Activated CD4-positive, alpha-beta T cell treated with anti-CD3 and anti-CD28 coated beads, Interleukin-2, amount 50 U/mL, for 1 hour (primary cell): ENCODE measurements around the gene GRHL1.
A peak's percentile ranks its signal among the peaks of the same experiment; 100 is the strongest.

ENCODE experiments used
- DNase-seq: peaks from one replicate; pipeline ENCODE4 v3.0.0-alpha.2; 2020

Gene GRHL1

GRCh38 chr2:9949992-9950520 is 1.4 kb upstream of the GRHL1 start:
- DNase-seq: no peak

- DNase-seq: peak; percentile 31
Measured at GRCh38 chr2:9950521-9951271, 797 bp upstream of the GRHL1 start.

- DNase-seq: no peak
Measured at GRCh38 chr2:9951272-9951521, 296 bp upstream of the GRHL1 start.

- no peak for DNase-seq
Measured at GRCh38 chr2:9952286-9952737, 819 bp downstream of the GRHL1 start.

GRCh38 chr2:9952856-9953503 is 1.5 kb downstream of the GRHL1 start:
- DNase-seq: no peak

- no peak for DNase-seq
Measured at GRCh38 chr2:9954136-9954535, 2.6 kb downstream of the GRHL1 start.

GRCh38 chr2:9958057-9958456 is 6.6 kb downstream of the GRHL1 start:
- DNase-seq: no peak

- DNase-seq: no peak
Measured at GRCh38 chr2:9959262-9959661, 7.8 kb downstream of the GRHL1 start.

GRCh38 chr2:9961013-9961412 is 9.5 kb downstream of the GRHL1 start:
- DNase-seq: no peak

GRCh38 chr2:9964334-9964980 is 13.0 kb downstream of the GRHL1 start:
- DNase-seq: no peak

- no peak for DNase-seq
Measured at GRCh38 chr2:9965119-9965822, 13.8 kb downstream of the GRHL1 start.

GRCh38 chr2:9966491-9967022 is 15.1 kb downstream of the GRHL1 start:
- no peak for DNase-seq

GRCh38 chr2:9967053-9967775 is 15.7 kb downstream of the GRHL1 start:
- no peak for DNase-seq

GRCh38 chr2:9968553-9969497 is 17.3 kb downstream of the GRHL1 start:
- DNase-seq: no peak

GRCh38 chr2:9970200-9971044 is 18.9 kb downstream of the GRHL1 start:
- no peak for DNase-seq

GRCh38 chr2:9971105-9971818 is 19.8 kb downstream of the GRHL1 start:
- DNase-seq: no peak

- DNase-seq: no peak
Measured at GRCh38 chr2:9971890-9972289, 20.4 kb downstream of the GRHL1 start.

GRCh38 chr2:9972621-9973479 is 21.4 kb downstream of the GRHL1 start:
- no peak for DNase-seq

GRCh38 chr2:9973690-9974089 is 22.2 kb downstream of the GRHL1 start:
- no peak for DNase-seq
